ENCODE data around the gene NUDT22.

NUDT22 gene

GRCh38 chr11:64261556-64262080 is 35.5 kb downstream of the NUDT22 start:
- DNase-seq (ENCODE audit: low read depth), result no peak
- no peak overlapping the region for H3K4me3 ChIP-seq (ENCODE audit: low read depth, low read length)
- no peak for TF ChIP-seq CTCF (IDR thresholded peaks at IDR 0.05; ENCODE audit: low read depth, low read length, missing control alignments)

- no peak for TF ChIP-seq CTCF (IDR thresholded peaks at IDR 0.05; ENCODE audit: low read depth, low read length, missing control alignments)
- DNase-seq (ENCODE audit: low read depth), result no peak
- no peak overlapping the region for H3K4me3 ChIP-seq (ENCODE audit: low read depth, low read length)
Measured at GRCh38 chr11:64262271-64263002, 36.4 kb downstream of the NUDT22 start.

GRCh38 chr11:64263021-64263946 is 37.2 kb downstream of the NUDT22 start:
- TF ChIP-seq CTCF (IDR thresholded peaks at IDR 0.05; ENCODE audit: low read depth, low read length, missing control alignments), result no peak
- no peak for DNase-seq (ENCODE audit: low read depth)
- H3K4me3 ChIP-seq (ENCODE audit: low read depth, low read length), result no peak overlapping the region

- H3K4me3 ChIP-seq (ENCODE audit: low read depth, low read length), result no peak overlapping the region
- no peak for DNase-seq (ENCODE audit: low read depth)
- no peak for TF ChIP-seq CTCF (IDR thresholded peaks at IDR 0.05; ENCODE audit: low read depth, low read length, missing control alignments)
Measured at GRCh38 chr11:64263947-64264317, 37.9 kb downstream of the NUDT22 start.

- no peak for TF ChIP-seq CTCF (IDR thresholded peaks at IDR 0.05; ENCODE audit: low read depth, low read length, missing control alignments)
Measured at GRCh38 chr11:64264371-64264852, 38.3 kb downstream of the NUDT22 start.

GRCh38 chr11:64265176-64266160 is 39.4 kb downstream of the NUDT22 start:
- H3K4me3 ChIP-seq (ENCODE audit: low read depth, low read length), result no peak overlapping the region
- no peak for DNase-seq (ENCODE audit: low read depth)
- no peak for TF ChIP-seq CTCF (IDR thresholded peaks at IDR 0.05; ENCODE audit: low read depth, low read length, missing control alignments)

More at GRCh38 chr11:64264371-64264852, 38.3 kb downstream of the NUDT22 start:
- no peak for DNase-seq (ENCODE audit: low read depth)
- H3K4me3 ChIP-seq (ENCODE audit: low read depth, low read length), result no peak overlapping the region

Measured in GM12864 (cell line).